ENCODE measurements around the gene GATAD2A.

DNA sequence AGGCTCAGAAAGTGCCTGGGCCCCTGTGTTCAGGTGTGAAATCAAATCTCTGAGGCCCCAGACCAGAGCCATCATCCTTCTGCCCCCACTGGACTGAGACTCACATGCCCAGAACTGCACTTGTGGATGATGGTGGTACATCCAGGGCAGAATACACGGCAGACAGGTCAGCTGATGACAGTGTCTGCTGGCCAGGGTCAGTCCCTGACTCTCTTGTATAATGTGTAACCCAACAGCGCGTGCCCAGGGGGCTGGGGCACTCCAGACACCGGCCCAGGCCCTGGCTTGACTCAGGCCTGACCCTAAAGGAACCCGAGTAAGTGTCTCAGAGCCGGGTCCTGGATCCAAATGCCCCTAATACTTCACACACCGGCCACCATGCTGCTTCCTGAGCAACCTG lies 37.4 kb upstream of the GATAD2A start:
- TF ChIP-seq, protein P1, sequence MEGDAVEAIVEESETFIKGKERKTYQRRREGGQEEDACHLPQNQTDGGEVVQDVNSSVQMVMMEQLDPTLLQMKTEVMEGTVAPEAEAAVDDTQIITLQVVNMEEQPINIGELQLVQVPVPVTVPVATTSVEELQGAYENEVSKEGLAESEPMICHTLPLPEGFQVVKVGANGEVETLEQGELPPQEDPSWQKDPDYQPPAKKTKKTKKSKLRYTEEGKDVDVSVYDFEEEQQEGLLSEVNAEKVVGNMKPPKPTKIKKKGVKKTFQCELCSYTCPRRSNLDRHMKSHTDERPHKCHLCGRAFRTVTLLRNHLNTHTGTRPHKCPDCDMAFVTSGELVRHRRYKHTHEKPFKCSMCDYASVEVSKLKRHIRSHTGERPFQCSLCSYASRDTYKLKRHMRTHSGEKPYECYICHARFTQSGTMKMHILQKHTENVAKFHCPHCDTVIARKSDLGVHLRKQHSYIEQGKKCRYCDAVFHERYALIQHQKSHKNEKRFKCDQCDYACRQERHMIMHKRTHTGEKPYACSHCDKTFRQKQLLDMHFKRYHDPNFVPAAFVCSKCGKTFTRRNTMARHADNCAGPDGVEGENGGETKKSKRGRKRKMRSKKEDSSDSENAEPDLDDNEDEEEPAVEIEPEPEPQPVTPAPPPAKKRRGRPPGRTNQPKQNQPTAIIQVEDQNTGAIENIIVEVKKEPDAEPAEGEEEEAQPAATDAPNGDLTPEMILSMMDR (IDR thresholded peaks at IDR 0.05): no peak
- no peak for TF ChIP-seq POLR2A (IDR thresholded peaks at IDR 0.05; ENCODE audit: low read depth)
- TF ChIP-seq POLR2AphosphoS5 (IDR thresholded peaks at IDR 0.05): no peak

Data from esophagus muscularis mucosa (tissue), 3 donors.